HG03025 (cell line): ENCODE data around the gene TNF.

Source experiments
- ATAC-seq: cut with Tn5 transposase; IDR thresholded peaks from one replicate; pipeline ENCODE4 v1.9.1; 2021; ENCODE audit warnings: mild to moderate bottlenecking, moderate library complexity; ENCODE audit not compliant: unreplicated experiment, low FRiP score

TNF gene

GRCh38 chr6:31621991-31622390 lies 46.6 kb downstream of the TNF start:
- no peak for ATAC-seq

DNA sequence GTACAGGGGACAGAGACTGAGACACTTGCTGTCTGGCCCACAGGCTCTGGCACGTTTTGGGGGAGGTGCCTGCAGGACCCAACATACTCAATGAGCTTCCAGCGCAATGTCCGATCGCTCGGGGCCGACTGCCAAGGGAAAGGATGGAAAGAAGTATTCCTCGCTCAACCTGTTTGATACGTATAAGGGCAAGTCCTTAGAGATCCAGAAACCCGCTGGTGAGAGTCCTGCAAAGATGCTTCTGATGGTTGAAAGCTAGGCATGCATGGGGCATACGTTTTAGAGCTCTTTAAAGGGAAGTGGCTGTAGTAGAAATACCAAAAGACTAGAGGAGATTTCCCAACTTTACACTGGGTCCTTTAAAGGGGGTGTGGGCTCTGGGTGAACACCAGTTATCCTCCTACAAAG lies 47.3 kb downstream of the TNF start:
- no peak for ATAC-seq

DNA sequence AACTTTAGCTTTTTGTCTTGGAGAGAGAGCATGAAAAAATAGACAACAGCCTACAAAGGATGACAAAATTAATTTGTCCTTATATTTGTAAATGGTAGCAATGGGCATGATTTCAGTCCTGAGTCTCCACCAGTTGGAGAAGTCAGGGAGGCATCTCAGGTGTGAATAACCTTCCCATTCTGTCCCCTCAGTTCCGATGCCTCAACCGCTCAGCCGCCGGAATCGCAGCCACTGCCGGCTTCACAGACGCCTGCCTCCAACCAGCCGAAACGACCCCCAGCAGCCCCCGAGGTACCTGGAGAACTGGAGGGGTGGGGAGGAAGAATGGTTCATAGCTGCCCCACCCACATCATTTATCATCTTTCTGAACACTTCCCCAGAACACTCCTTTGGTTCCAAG lies 48.7 kb downstream of the TNF start:
- ATAC-seq: no peak

DNA sequence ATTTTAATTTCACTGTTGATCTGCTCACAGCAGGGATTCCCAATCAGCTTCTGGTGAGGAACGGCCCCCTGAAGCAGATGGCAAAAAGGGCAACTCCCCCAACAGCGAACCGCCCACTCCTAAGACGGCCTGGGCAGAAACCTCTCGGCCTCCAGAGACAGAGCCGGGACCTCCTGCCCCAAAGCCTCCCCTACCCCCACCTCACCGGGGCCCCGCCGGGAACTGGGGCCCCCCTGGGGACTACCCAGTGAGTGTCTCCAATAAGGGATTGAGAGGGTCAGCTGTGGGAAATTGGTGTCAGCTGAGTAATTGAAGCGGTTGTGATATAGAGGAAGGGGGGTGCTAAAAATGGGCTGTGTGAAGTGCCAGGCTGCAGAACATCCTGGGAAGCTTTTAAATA lies 51.6 kb downstream of the TNF start:
- no peak for ATAC-seq

- no peak for ATAC-seq
Measured at GRCh38 chr6:31627690-31628287, 52.4 kb downstream of the TNF start.
